Glutamatergic neuron (in vitro differentiated cells): ENCODE measurements around the gene RAB2B. TPM values are rescaled to one million over a fixed set of nuclear protein-coding genes. Genes with fewer than 3 reads are reported as not detected.

Experiments used
- DNase-seq: peaks from one replicate; pipeline ENCODE4 v3.0.0; 2022
- H3K27ac Mint-ChIP-seq: one replicate; pipeline ENCODE4 v1.8.0; 2020; ENCODE audit warnings: mild to moderate bottlenecking, mixed read lengths, inconsistent platforms; ENCODE audit not compliant: unreplicated experiment
- H3K27me3 Mint-ChIP-seq: one replicate; pipeline ENCODE4 v1.8.0; 2020; ENCODE audit warnings: mild to moderate bottlenecking, moderate library complexity, mixed read lengths, inconsistent platforms; ENCODE audit not compliant: unreplicated experiment
- H3K36me3 Mint-ChIP-seq: one replicate; pipeline ENCODE4 v1.8.0; 2020; ENCODE audit warnings: mild to moderate bottlenecking, mixed read lengths, inconsistent platforms; ENCODE audit not compliant: unreplicated experiment
- H3K4me1 Mint-ChIP-seq: one replicate; pipeline ENCODE4 v1.8.0; 2020; ENCODE audit warnings: mild to moderate bottlenecking, low read depth, mixed read lengths, inconsistent platforms; ENCODE audit not compliant: unreplicated experiment
- H3K4me3 Mint-ChIP-seq: one replicate; pipeline ENCODE4 v1.8.0; 2020; ENCODE audit warnings: mild to moderate bottlenecking, mixed read lengths, inconsistent platforms; ENCODE audit not compliant: unreplicated experiment
- H3K9me3 Mint-ChIP-seq: one replicate; pipeline ENCODE4 v1.8.0; 2020; ENCODE audit warnings: mild to moderate bottlenecking, moderate library complexity, mixed read lengths, inconsistent platforms; ENCODE audit not compliant: unreplicated experiment
- total RNA-seq: library from RNA; stranded (reverse); fragmentation: NEBNext Ultra II Directional; extraction: Animal tissue kit (Norgen Biotek cat#: 25700); gene quantifications from one replicate; pipeline ENCODE4 v1.2.1, GENCODE V29; 2021; ENCODE audit not compliant: unreplicated experiment
- TF ChIP-seq, protein P1 (sequence below): fragments of 200-600 bp; sonication (generic); IDR thresholded peaks from one replicate; pipeline ENCODE4 v1.5.0; 2021; ENCODE audit not compliant: partially characterized antibody, unreplicated experiment

RAB2B gene
- total RNA-seq, 1 donor from 2014 or later, result 75.2 TPM

DNA sequence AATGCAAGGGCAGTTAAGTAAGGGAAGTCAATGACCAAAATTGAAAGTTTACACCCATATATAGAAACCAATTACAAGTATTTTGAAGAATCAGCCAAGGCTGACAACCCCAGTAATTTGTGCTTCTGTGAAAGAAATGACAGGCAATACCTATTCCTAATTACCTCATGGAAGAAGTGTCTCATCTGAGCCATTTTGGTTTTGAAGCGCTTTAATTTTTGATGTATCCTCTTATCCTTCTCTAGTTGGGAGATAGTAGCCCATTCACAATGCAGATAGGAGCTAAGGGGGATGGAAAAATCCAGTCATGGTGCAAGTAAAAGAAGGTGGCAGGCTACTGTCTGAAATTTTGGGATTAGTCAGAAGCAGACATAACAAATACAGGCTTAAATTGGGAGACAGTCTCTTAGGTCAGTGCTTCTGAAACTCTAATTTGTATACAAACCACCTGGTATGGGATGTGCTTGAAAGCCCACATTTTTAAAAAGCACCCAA is 62.6 kb downstream of the RAB2B start:
- TF ChIP-seq, protein P1, sequence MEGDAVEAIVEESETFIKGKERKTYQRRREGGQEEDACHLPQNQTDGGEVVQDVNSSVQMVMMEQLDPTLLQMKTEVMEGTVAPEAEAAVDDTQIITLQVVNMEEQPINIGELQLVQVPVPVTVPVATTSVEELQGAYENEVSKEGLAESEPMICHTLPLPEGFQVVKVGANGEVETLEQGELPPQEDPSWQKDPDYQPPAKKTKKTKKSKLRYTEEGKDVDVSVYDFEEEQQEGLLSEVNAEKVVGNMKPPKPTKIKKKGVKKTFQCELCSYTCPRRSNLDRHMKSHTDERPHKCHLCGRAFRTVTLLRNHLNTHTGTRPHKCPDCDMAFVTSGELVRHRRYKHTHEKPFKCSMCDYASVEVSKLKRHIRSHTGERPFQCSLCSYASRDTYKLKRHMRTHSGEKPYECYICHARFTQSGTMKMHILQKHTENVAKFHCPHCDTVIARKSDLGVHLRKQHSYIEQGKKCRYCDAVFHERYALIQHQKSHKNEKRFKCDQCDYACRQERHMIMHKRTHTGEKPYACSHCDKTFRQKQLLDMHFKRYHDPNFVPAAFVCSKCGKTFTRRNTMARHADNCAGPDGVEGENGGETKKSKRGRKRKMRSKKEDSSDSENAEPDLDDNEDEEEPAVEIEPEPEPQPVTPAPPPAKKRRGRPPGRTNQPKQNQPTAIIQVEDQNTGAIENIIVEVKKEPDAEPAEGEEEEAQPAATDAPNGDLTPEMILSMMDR, result no peak
- Mint-ChIP-seq H3K27ac (no peak overlapping the region), H3K36me3 (no peaks in the 10 kb centered on the region), H3K9me3 (peaks cover 3% of the 10 kb centered on the region), H3K27me3 (peaks cover 2% of the 10 kb centered on the region), H3K4me3 (no peak overlapping the region), H3K4me1 (no peaks in the 10 kb centered on the region)
- no peak for DNase-seq

Other genes with a start within 250 kb of the RAB2B start
- gene HNRNPC, start 207.5 kb downstream of the RAB2B start, total RNA-seq, result 514 TPM
- not detected for gene RPGRIP1, start 196.9 kb downstream of the RAB2B start, total RNA-seq
- 97.6 TPM for gene SUPT16H, start 92.9 kb downstream of the RAB2B start, total RNA-seq
- gene CHD8, start 20.8 kb downstream of the RAB2B start, total RNA-seq, result 146 TPM
- gene TOX4, start 236 bp upstream of the RAB2B start, total RNA-seq, result 63.0 TPM
- 90.0 TPM for gene METTL3, start 34.4 kb upstream of the RAB2B start, total RNA-seq
- 62.9 TPM for gene SALL2, start 49.4 kb upstream of the RAB2B start, total RNA-seq
- gene OR10G3, start 103.1 kb upstream of the RAB2B start, total RNA-seq, result not detected
- gene OR10G2, start 158.0 kb upstream of the RAB2B start, total RNA-seq, result not detected
- gene OR4E2, start 176.9 kb upstream of the RAB2B start, total RNA-seq, result not detected
- not detected for gene OR4E1, start 196.9 kb upstream of the RAB2B start, total RNA-seq